ENCODE results near the gene SDR42E2. TPM values are rescaled to one million over a fixed set of nuclear protein-coding genes. Genes with fewer than 3 reads are reported as not detected.
"Not testable (repeated sequence)": the region's sequence is repeated elsewhere in the genome, so short reads cannot be mapped to it uniquely, and the experiment has no call there.

The SDR42E2 gene
- polyA plus RNA-seq, 2 of the 4 experiments (the other 2 are of a cell fraction), result not detected

GRCh38 chr16:22126037-22126558 is 36.2 kb upstream of the SDR42E2 start (continued):
- no peak for TF ChIP-seq ZC3H11A (IDR thresholded peaks at IDR 0.05)
- no peak for TF ChIP-seq HOXB5 (CRISPR knock-in tag; IDR thresholded peaks at IDR 0.05)
- no peak for TF ChIP-seq PBX3 (IDR thresholded peaks at IDR 0.05)
- TF ChIP-seq ESRRA (IDR thresholded peaks at IDR 0.05; ENCODE audit: borderline replicate concordance, low read length), result no peak
- no peak for TF ChIP-seq HEYL (CRISPR knock-in tag; IDR thresholded peaks at IDR 0.05)
- no peak for TF ChIP-seq ATOH8 (CRISPR knock-in tag; IDR thresholded peaks at IDR 0.05; ENCODE audit: low read depth)
- TF ChIP-seq RAD21 (conservative IDR thresholded peaks at IDR 0.05 in 1 of 2, IDR thresholded peaks at IDR 0.05 in 1 of 2), result no peak

- POLR2A ChIA-PET; H3K4me3 ChIP-seq; FAIRE-seq; H3K4me1 ChIP-seq; DNase-seq (ENCODE audit: low read depth in 1 of 2, low spot score in 1 of 2); ATAC-seq; H3K4me2 ChIP-seq; H3K27ac ChIP-seq; H3K9me3 ChIP-seq: not testable (repeated sequence)
- WGBS (ENCODE audit: missing lambda C conversion rate), result 28% methylated on average over 1 of the region's 1 CpG
- CTCF ChIA-PET, result interaction anchor here (2.0 kb wide), 1 partner anchor 51 kb away, joined by 4 read pairs; no protein-coding TSS in a partner anchor
Measured at GRCh38 chr16:22128537-22128936, 33.8 kb upstream of the SDR42E2 start.

- no peak overlapping the region for H3K27ac ChIP-seq
- DNase-seq (ENCODE audit: low read depth in 1 of 2, low spot score in 1 of 2), result no peak
- no peak overlapping the region for H3K4me3 ChIP-seq
- no peak for FAIRE-seq
- POLR2A ChIA-PET, result no interaction called here
- no peak overlapping the region for H3K4me2 ChIP-seq
- H3K9me3 ChIP-seq, result 0 out of 3 replicates have a peak, but pooled peaks cover 5% of the 10 kb centered on the region
- no peak for ATAC-seq
- CTCF ChIA-PET, result interaction anchor here (2.4 kb wide), 1 partner anchor 11 kb away, joined by 10 read pairs; no protein-coding TSS in a partner anchor
- no peaks in the 10 kb centered on the region for H3K4me1 ChIP-seq
- TF ChIP-seq ELK1 (IDR thresholded peaks at IDR 0.05; ENCODE audit: low read depth, low read length) (no peak), USF2 (IDR thresholded peaks at IDR 0.05) (no peak), HES2 (IDR thresholded peaks at IDR 0.05) (no peak)
Measured at GRCh38 chr16:22130528-22130927, 31.8 kb upstream of the SDR42E2 start.

- CTCF ChIA-PET, result interaction anchor here (0.7 to 1.4 kb wide), 7 partner anchors 9 to 131 kb away, joined by 3 to 8 read pairs (median 3); no protein-coding TSS in a partner anchor
- H3K9me3 ChIP-seq, result 0 out of 3 replicates have a peak, but pooled peaks cover 5% of the 10 kb centered on the region
- ATAC-seq, result no peak
- no peak for DNase-seq (ENCODE audit: low read depth in 1 of 2, low spot score in 1 of 2)
- 87% methylated on average over 10 of the region's 10 CpGs for WGBS (ENCODE audit: missing lambda C conversion rate)
- no peaks in the 10 kb centered on the region for H3K4me1 ChIP-seq
- no peak overlapping the region for H3K4me3 ChIP-seq
- POLR2A ChIA-PET, result interaction anchor here (0.9 kb wide), 1 partner anchor 9 kb away, joined by 5 read pairs; no protein-coding TSS in a partner anchor
- H3K27ac ChIP-seq, result no peak overlapping the region
- no peak overlapping the region for H3K4me2 ChIP-seq
- FAIRE-seq, result no peak
- TF ChIP-seq USF2 (IDR thresholded peaks at IDR 0.05) (no peak), SREBF2 (IDR thresholded peaks at IDR 0.05) (no peak), CBX2 (IDR thresholded peaks at IDR 0.05; ENCODE audit: borderline replicate concordance, low read depth) (no peak), CHD4 (IDR thresholded peaks at IDR 0.05; ENCODE audit: borderline replicate concordance) (no peak), EP300 (IDR thresholded peaks at IDR 0.05) (no peak), MAX (IDR thresholded peaks at IDR 0.05) (no peak), KDM1A (IDR thresholded peaks at IDR 0.05; ENCODE audit: low read depth) (no peak), HOXA7 (CRISPR knock-in tag; IDR thresholded peaks at IDR 0.05) (no peak), SMC3 (IDR thresholded peaks at IDR 0.05) (no peak), RNF2 (IDR thresholded peaks at IDR 0.05; ENCODE audit: borderline replicate concordance, low read depth) (no peak), CEBPB (IDR thresholded peaks at IDR 0.05) (no peak), HOXB5 (CRISPR knock-in tag; IDR thresholded peaks at IDR 0.05) (no peak), MAZ (IDR thresholded peaks at IDR 0.05; ENCODE audit: borderline replicate concordance, low read depth, low read length) (no peak), HOXB13 (CRISPR knock-in tag; IDR thresholded peaks at IDR 0.05; ENCODE audit: low read depth) (no peak)
Measured at GRCh38 chr16:22132801-22133200, 29.5 kb upstream of the SDR42E2 start.

All from A549 (cell line).